IMR-90 (cell line): ENCODE results near the gene LAMA2. TPM values are rescaled to one million over a fixed set of nuclear protein-coding genes. Genes with fewer than 3 reads are reported as not detected.

Experiments used
- ATAC-seq: fragments of 200-7000 bp; cut with Tn5 transposase; 2 replicates; pipeline ENCODE4 v1.9.1; 2020; ENCODE audit warnings: low read depth, mild to moderate bottlenecking, moderate library complexity
- BruUV-seq: library from RNA; stranded (reverse); fragments of 400-500 nt; replicated peaks from 2 replicates; lab custom pipeline; 2021; lab: Mats Ljungman, UMichigan
- CTCF ChIA-PET: fragments of 300-600 bp; formaldehyde crosslinking; extraction: SDS; loops from one replicate; lab custom pipeline; 2021; ENCODE audit warnings: antibody characterized with exemption; lab: Yijun Ruan, JAX
- POLR2A ChIA-PET: fragments of 300-600 bp; sonication (Branson Sonifier 250); formaldehyde crosslinking; loops from one replicate; lab custom pipeline; 2022; ENCODE audit warnings: antibody characterized with exemption; ENCODE audit not compliant: unreplicated experiment; lab: Charles Lee
- DNase-seq: peaks from one replicate; pipeline ENCODE4 v3.0.0; 2013
- H2AFZ ChIP-seq: replicated peaks from 2 replicates; pipeline ENCODE3; 2013; ENCODE audit warnings: low read length, mild to moderate bottlenecking; ENCODE audit not compliant: poor library complexity
- H2AK5ac ChIP-seq: 2 replicates; pipeline ENCODE4 v1.6.1; 2013; ENCODE audit warnings: low read depth, low read length, inconsistent platforms
- H2AK9ac ChIP-seq: replicated peaks from 2 replicates; pipeline ENCODE3; 2013; ENCODE audit warnings: mild to moderate bottlenecking, low read depth, low read length, moderate library complexity; ENCODE audit not compliant: poor library complexity
- H2BK120ac ChIP-seq: 2 replicates; pipeline ENCODE4 v1.6.1; 2013; ENCODE audit warnings: low read depth, low read length, inconsistent platforms
- H2BK15ac ChIP-seq: 3 replicates; pipeline ENCODE4 v1.6.1; 2013; ENCODE audit warnings: low read depth, low read length, inconsistent platforms
- H2BK20ac ChIP-seq: 2 replicates; pipeline ENCODE4 v1.6.1; 2013; ENCODE audit warnings: low read depth, mild to moderate bottlenecking, inconsistent platforms, low read length, moderate library complexity
- H2BK5ac ChIP-seq: 2 replicates; pipeline ENCODE4 v1.6.1; 2013; ENCODE audit warnings: mild to moderate bottlenecking, low read depth, low read length, inconsistent platforms; ENCODE audit not compliant: poor library complexity, severe bottlenecking
- H3K14ac ChIP-seq: replicated peaks from 2 replicates; pipeline ENCODE4 v1.6.1; 2013; ENCODE audit warnings: low read depth, low read length, inconsistent platforms
- H3K18ac ChIP-seq: 2 replicates; pipeline ENCODE4 v1.6.1; 2013; ENCODE audit warnings: low read depth, low read length, control low read depth
- H3K23ac ChIP-seq: 2 replicates; pipeline ENCODE4 v1.6.1; 2013; ENCODE audit warnings: low read depth, low read length, inconsistent platforms
- H3K27ac ChIP-seq: 2 replicates; pipeline ENCODE4 v1.5.1; 2013; ENCODE audit warnings: mild to moderate bottlenecking, control low read depth, low read length; ENCODE audit not compliant: insufficient read depth
- H3K27me3 ChIP-seq: 2 replicates; pipeline ENCODE4 v1.6.1; 2013; ENCODE audit warnings: low read length; ENCODE audit not compliant: control insufficient read depth, insufficient read depth
- H3K36me3 ChIP-seq: 2 replicates; pipeline ENCODE4 v1.6.1; 2013; ENCODE audit warnings: low read length, mixed read lengths; ENCODE audit not compliant: control insufficient read depth, insufficient read depth
- H3K4ac ChIP-seq: 2 replicates; pipeline ENCODE4 v1.6.1; 2013; ENCODE audit warnings: low read depth, low read length, inconsistent platforms
- H3K4me1 ChIP-seq: 2 replicates; pipeline ENCODE4 v1.6.1; 2013; ENCODE audit warnings: low read length, mixed read lengths; ENCODE audit not compliant: control insufficient read depth, insufficient read depth
- H3K4me2 ChIP-seq: 2 replicates; pipeline ENCODE4 v1.6.1; 2013; ENCODE audit warnings: low read depth, mild to moderate bottlenecking, control low read depth, low read length, moderate library complexity
- H3K4me3 ChIP-seq: 2 replicates; pipeline ENCODE4 v1.5.1; 2013; ENCODE audit warnings: low read depth, mild to moderate bottlenecking, control low read depth, low read length, moderate library complexity; ENCODE audit not compliant: insufficient read depth
- H3K56ac ChIP-seq: 2 replicates; pipeline ENCODE4 v1.6.1; 2013; ENCODE audit warnings: low read length, inconsistent platforms; ENCODE audit not compliant: insufficient read depth; ENCODE audit errors: extremely low read depth
- H3K79me1 ChIP-seq, 2 experiments: 2 replicates each; pipeline ENCODE4 v1.6.1; 2013; ENCODE audit warnings: low read length in 2 of 2, inconsistent platforms in 1 of 2, low read depth in 1 of 2
- H3K9ac ChIP-seq: 2 replicates; pipeline ENCODE4 v1.6.1; 2013; ENCODE audit warnings: low read depth, low read length, control low read depth
- H3K9me1 ChIP-seq: 2 replicates; pipeline ENCODE4 v1.6.1; 2013; ENCODE audit warnings: low read length, inconsistent platforms; ENCODE audit not compliant: insufficient read depth
- H3K9me3 ChIP-seq: 2 replicates; pipeline ENCODE4 v1.6.1; 2013; ENCODE audit warnings: low read length; ENCODE audit not compliant: control insufficient read depth, insufficient read depth
- H4K20me1 ChIP-seq: 2 replicates; pipeline ENCODE4 v1.6.1; 2013; ENCODE audit warnings: low read length, inconsistent platforms; ENCODE audit not compliant: insufficient read depth
- H4K5ac ChIP-seq: 2 replicates; pipeline ENCODE4 v1.6.1; 2013; ENCODE audit warnings: mild to moderate bottlenecking, low read depth, low read length, control low read depth
- H4K8ac ChIP-seq, 2 experiments: 2 replicates each; pipeline ENCODE4 v1.6.1; 2013; ENCODE audit warnings: low read depth in 2 of 2, low read length in 2 of 2, control low read depth in 1 of 2, inconsistent platforms in 1 of 2
- H4K91ac ChIP-seq: 2 replicates; pipeline ENCODE4 v1.6.1; 2013; ENCODE audit warnings: low read depth, low read length, inconsistent platforms; ENCODE audit not compliant: insufficient read depth
- BHLHE40 ChIP-seq: fragments of 150-350 bp; IDR thresholded peaks from 2 replicates; pipeline ENCODE4 v1.6.1; 2016; ENCODE audit warnings: mild to moderate bottlenecking, low read depth, low read length
- CEBPB ChIP-seq: IDR thresholded peaks from 2 replicates; pipeline ENCODE4 v1.6.1; 2012; ENCODE audit warnings: low read depth, low read length, improper control_type of control experiment
- CHD1 ChIP-seq: IDR thresholded peaks from 2 replicates; pipeline ENCODE4 v1.6.1; 2012; ENCODE audit warnings: low read depth, low read length, improper control_type of control experiment
- CTCF ChIP-seq: conservative IDR thresholded peaks from 2 replicates; pipeline ENCODE4 v1.5.1; 2012; ENCODE audit warnings: mild to moderate bottlenecking, low read depth, low read length, improper control_type of control experiment
- ELK1 ChIP-seq: fragments of 150-350 bp; IDR thresholded peaks from 2 replicates; pipeline ENCODE4 v1.6.1; 2016; ENCODE audit warnings: low read depth, mild to moderate bottlenecking, low read length, moderate library complexity, borderline replicate concordance
- FOS ChIP-seq: fragments of 150-350 bp; IDR thresholded peaks from 2 replicates; pipeline ENCODE4 v1.6.1; 2016; ENCODE audit warnings: low read depth, low read length
- MAFK ChIP-seq: IDR thresholded peaks from 2 replicates; pipeline ENCODE4 v1.6.1; 2012; ENCODE audit warnings: low read depth, low read length, improper control_type of control experiment
- MAZ ChIP-seq: IDR thresholded peaks from 2 replicates; pipeline ENCODE4 v1.6.1; 2012; ENCODE audit warnings: low read depth, mild to moderate bottlenecking, low read length, improper control_type of control experiment, moderate library complexity, borderline replicate concordance
- MXI1 ChIP-seq: IDR thresholded peaks from 2 replicates; pipeline ENCODE4 v1.6.1; 2012; ENCODE audit warnings: low read depth, mild to moderate bottlenecking, low read length, moderate library complexity, borderline replicate concordance
- NFE2L2 ChIP-seq: fragments of 150-350 bp; IDR thresholded peaks from 2 replicates; pipeline ENCODE4 v1.6.1; 2016; ENCODE audit warnings: low read depth, mild to moderate bottlenecking, low read length
- POLR2A ChIP-seq: IDR thresholded peaks from 2 replicates; pipeline ENCODE4 v1.6.1; 2012; ENCODE audit warnings: mild to moderate bottlenecking, low read depth, low read length
- RAD21 ChIP-seq: IDR thresholded peaks from 2 replicates; pipeline ENCODE4 v1.6.1; 2012; ENCODE audit warnings: low read length, improper control_type of control experiment
- RCOR1 ChIP-seq: IDR thresholded peaks from 2 replicates; pipeline ENCODE4 v1.6.1; 2012; ENCODE audit warnings: mild to moderate bottlenecking, low read length, improper control_type of control experiment; ENCODE audit not compliant: insufficient replicate concordance
- RFX5 ChIP-seq: IDR thresholded peaks from 2 replicates; pipeline ENCODE4 v1.8.0; 2012; ENCODE audit warnings: low read depth, mild to moderate bottlenecking, low read length, moderate library complexity
- SMC3 ChIP-seq: fragments of 150-350 bp; IDR thresholded peaks from 2 replicates; pipeline ENCODE4 v1.6.1; 2016; ENCODE audit warnings: low read depth, mild to moderate bottlenecking, antibody characterized with exemption, low read length, moderate library complexity
- USF2 ChIP-seq: fragments of 150-350 bp; IDR thresholded peaks from 2 replicates; pipeline ENCODE4 v1.6.1; 2017; ENCODE audit warnings: mild to moderate bottlenecking, antibody characterized with exemption, low read length, low read depth
- WGBS, 2 experiments: methylation state at CpG; one replicate each; pipeline versions ENCODE4 v1.1.5 to v1.1.7; 2013; ENCODE audit warnings: missing lambda C conversion rate in 2 of 2; ENCODE audit not compliant: insufficient read length in 1 of 2; ENCODE audit errors: extremely low coverage in 2 of 2; 5-methylcytosine and 5-hydroxymethylcytosine counted together
- dilution Hi-C: fragments of 300-500 bp; cut with HindIII; formaldehyde crosslinking; loops from one replicate; pipeline ENCODE4 v1.14.3; 2018; ENCODE audit warnings: low sequenced_read_pairs; ENCODE audit not compliant: unreplicated experiment
- in situ Hi-C: fragments of 300-500 bp; cut with MboI; formaldehyde crosslinking; loops from 3 replicates; pipeline ENCODE4 v1.14.3; 2019; ENCODE audit warnings: low sequenced_read_pairs, inconsistent platforms, mixed read lengths
- intact Hi-C: fragments of 100-400 bp; cut with micrococcal nuclease; formaldehyde crosslinking; loops from 2 replicates; pipeline ENCODE4 v1.10.0; 2022
- polyA plus RNA-seq, 3 experiments: library from polyadenylated mRNA; depleted of rRNA; stranded (reverse); fragments of >200 nt; gene quantifications; 2 replicates each; pipeline ENCODE4 v1.2.3, GENCODE V29; 2012; ENCODE audit warnings: low replicate concordance in 1 of 3
- total RNA-seq: library from RNA; depleted of rRNA; stranded (reverse); fragments of >200 nt; gene quantifications from 2 replicates; pipeline ENCODE4 v1.2.3, GENCODE V29; 2012

Gene LAMA2
- total and polyA plus RNA-seq, 2 of the 4 experiments (the other 2 are of a cell fraction) = 9.9 to 13.3 TPM

DNA sequence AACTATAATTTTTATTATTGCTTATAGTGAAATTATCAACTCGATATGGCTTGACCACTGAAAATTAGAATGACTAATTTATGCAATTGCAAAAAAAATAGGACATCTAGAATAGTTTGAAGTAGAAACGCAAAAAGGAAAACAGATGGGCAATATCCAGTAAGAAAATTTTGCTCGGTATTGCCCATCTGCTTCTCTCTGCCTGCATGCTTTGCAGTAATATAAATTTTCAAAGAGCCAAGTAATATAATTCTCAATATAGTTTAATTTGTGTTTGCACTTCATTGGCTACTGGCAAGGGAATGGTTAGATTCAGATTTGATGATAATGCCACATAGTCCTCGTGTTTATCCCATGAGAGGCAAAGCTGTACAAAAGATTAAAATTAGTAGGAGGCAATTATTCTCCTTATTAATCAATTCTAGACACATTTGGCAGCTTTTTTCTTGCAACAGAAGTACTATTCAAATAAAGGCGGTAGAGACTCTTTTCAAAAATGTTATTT is 27.3 kb upstream of the LAMA2 start:
- ChIA-PET CTCF (no interaction called here), POLR2A (no interaction called here)
- dilution Hi-C loops (no loop called here), intact Hi-C loops (no loop called here), in situ Hi-C loops (no loop called here)
- H3K4me3 ChIP-seq = no peak overlapping the region
- H3K18ac ChIP-seq = no peak overlapping the region
- H2AK9ac ChIP-seq = no peak overlapping the region
- no peak overlapping the region for H3K23ac ChIP-seq
- no peaks in the 10 kb centered on the region for H3K36me3 ChIP-seq
- no peak for ATAC-seq
- H3K79me1 ChIP-seq = no peaks in the 10 kb centered on the region
- H3K4me1 ChIP-seq = no peaks in the 10 kb centered on the region
- no peak for TF ChIP-seq NFE2L2
- TF ChIP-seq RCOR1 = no peak
- TF ChIP-seq BHLHE40 = no peak
- TF ChIP-seq FOS = no peak
- no peak for TF ChIP-seq POLR2A
- TF ChIP-seq MXI1 = no peak
- no peak for TF ChIP-seq USF2
- no peak for TF ChIP-seq MAFK
- TF ChIP-seq RAD21 = no peak
- TF ChIP-seq CTCF = no peak
- TF ChIP-seq MAZ = no peak
- no peak for TF ChIP-seq CEBPB
- no peak for TF ChIP-seq CHD1
- TF ChIP-seq RFX5 = no peak
- TF ChIP-seq SMC3 = no peak
- TF ChIP-seq ELK1 = no peak
- H3K4me2 ChIP-seq = no peak overlapping the region
- H2BK120ac ChIP-seq = no peak overlapping the region
- H4K91ac ChIP-seq = no peak overlapping the region
- H3K14ac ChIP-seq = no peak overlapping the region
- H3K27me3 ChIP-seq = peaks cover 2% of the 10 kb centered on the region; the same call in 1 of the 2 replicates
- H3K9ac ChIP-seq = no peak overlapping the region
- no peak overlapping the region for H2AK5ac ChIP-seq
- no peak overlapping the region for H2BK20ac ChIP-seq
- H3K9me1 ChIP-seq = no peaks in the 10 kb centered on the region
- H4K8ac ChIP-seq = no peak overlapping the region
- no peak overlapping the region for H3K56ac ChIP-seq
- no peak overlapping the region for H2AFZ ChIP-seq
- H2BK15ac ChIP-seq = no peak overlapping the region
- no peak overlapping the region for H3K27ac ChIP-seq
- no peak overlapping the region for H2BK5ac ChIP-seq
- no peak for DNase-seq
- no peak overlapping the region for H4K5ac ChIP-seq
- no peaks in the 10 kb centered on the region for H3K9me3 ChIP-seq
- no peak overlapping the region for H3K4ac ChIP-seq
- no peaks in the 10 kb centered on the region for H4K20me1 ChIP-seq
- no TSS peak for BruUV-seq
- WGBS, 2 experiments = no CpG with 5 or more reads among the region's 5 CpGs
